Activated naive CD8-positive, alpha-beta T cell treated with anti-CD3 and anti-CD28 coated beads, Interleukin-2, amount 50 U/mL, for 16 hours (primary cell): Measurements from ENCODE around the gene NAGK.
"Not testable (repeated sequence)": the region's sequence is repeated elsewhere in the genome, so short reads cannot be mapped to it uniquely, and the experiment has no call there.

Experiments used
- DNase-seq: peaks from one replicate; pipeline ENCODE4 v3.0.0-alpha.2; 2020; ENCODE audit warnings: low read depth, low spot score

The NAGK gene

DNA sequence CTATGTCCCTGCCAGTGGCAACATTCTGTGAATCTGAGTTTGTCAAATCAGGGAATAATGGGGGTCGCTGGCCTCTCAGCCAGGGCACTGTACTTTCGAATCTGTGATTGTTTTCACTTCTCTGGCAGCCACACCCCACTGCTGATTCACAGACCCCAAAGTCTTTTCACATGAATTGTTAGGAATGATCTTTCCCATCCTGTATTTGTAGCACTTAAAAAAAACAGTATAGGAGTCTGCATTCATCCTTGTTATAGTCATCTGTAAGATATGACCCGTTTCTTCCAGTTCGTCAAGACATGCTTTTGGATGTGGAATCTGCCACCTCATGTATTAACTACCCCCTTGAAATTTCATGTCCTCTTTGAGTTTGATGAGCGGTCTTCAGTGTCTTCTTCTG, 928 bp downstream of the NAGK start:
- no peak for DNase-seq

- DNase-seq: no peak
These were observed 2.0 kb downstream of the NAGK start for GRCh38 chr2:71070294-71071093.

DNA sequence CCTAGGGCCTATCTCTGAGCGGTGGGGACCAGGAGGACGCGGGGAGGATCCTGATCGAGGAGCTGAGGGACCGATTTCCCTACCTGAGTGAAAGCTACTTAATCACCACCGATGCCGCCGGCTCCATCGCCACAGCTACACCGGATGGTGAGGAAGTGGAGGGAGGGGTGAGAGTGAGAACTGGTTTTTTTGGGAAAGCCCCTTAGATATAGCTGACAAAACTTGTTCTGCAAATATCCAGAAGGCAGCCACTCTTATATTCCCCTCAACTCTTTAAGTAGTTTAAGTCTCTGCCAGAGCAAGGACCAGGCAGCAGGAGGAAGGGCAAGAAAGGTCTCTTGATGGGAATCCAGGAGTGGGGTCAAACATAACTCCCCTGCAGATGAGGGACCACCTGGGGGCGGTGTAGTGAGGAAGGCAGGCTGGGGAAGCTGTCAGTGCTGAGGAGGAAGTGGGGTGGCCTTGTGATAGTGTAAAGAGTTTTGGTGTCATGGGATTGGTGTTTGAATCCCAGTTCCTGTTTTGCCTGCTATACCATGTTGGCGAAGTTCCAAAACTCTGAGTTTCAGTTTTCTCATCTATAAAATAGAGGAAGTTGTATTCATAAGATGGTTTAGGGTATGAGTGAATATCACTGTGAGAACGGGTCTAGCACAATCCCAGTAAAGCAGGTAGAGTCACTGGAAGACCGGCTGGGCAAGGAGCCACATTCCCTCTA, 3.4 kb downstream of the NAGK start:
- DNase-seq: peak; percentile 13

DNA sequence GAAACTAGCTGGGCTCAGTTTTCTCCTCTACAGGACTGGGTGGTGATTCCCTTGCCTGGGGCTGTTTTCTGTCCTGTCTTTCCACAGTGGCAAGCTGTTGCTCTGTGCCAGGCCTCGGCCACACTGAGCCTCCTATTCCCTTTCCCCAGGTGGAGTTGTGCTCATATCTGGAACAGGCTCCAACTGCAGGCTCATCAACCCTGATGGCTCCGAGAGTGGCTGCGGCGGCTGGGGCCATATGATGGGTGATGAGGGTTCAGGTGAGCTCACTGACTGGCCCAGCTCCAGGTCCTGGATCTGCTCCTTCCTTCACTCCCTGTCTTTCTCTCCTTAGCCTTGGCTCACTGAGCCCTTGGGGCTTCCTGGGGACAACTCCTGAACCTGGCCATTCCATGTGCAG, 4.0 kb downstream of the NAGK start:
- DNase-seq: no peak

GRCh38 chr2:71073475-71073874, 5.0 kb downstream of the NAGK start:
- DNase-seq: no peak

- DNase-seq: no peak
These were observed 6.5 kb downstream of the NAGK start for GRCh38 chr2:71074893-71075395.

DNA sequence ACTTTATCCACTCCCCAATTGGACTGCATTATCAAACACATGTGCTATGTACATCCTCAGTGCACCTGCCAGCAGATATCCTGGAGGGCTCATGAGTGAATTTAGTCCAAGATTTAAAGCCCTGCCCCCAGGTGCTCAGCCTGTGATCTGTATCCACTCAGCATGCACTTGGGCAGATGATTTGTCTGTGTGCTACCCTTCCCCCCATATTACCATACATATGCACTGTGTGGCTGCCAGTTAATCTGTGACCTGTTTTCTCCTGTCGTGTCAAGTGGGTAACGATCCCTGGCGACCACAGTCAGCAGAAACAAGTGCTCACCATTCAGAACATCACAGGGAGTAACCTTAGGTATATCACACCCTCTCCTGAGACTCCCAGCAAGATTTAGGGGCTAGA, 10.2 kb downstream of the NAGK start:
- no peak for DNase-seq

GRCh38 chr2:71082402-71083252, 14.2 kb downstream of the NAGK start:
- DNase-seq: no peak

DNA sequence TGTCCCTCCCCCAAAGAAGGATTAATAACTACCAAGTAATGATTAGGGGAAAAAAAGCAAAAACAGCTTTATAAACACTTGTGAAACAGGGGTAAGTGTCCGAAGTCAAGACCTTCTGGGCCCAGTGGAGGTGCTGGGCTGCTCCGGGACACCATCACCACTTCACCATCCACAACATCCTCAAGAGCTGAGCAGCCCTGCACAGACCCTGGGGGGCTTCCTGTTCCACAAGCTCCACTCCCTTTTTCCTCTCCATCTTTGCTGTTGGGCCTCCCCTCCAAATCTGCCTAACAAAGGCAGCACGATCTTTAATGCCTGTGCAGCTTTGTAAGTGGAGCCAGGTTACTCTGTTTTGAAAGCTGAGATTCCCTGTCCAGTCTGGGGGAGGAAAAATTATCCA, 14.8 kb downstream of the NAGK start:
- not testable (repeated sequence) for DNase-seq

DNA sequence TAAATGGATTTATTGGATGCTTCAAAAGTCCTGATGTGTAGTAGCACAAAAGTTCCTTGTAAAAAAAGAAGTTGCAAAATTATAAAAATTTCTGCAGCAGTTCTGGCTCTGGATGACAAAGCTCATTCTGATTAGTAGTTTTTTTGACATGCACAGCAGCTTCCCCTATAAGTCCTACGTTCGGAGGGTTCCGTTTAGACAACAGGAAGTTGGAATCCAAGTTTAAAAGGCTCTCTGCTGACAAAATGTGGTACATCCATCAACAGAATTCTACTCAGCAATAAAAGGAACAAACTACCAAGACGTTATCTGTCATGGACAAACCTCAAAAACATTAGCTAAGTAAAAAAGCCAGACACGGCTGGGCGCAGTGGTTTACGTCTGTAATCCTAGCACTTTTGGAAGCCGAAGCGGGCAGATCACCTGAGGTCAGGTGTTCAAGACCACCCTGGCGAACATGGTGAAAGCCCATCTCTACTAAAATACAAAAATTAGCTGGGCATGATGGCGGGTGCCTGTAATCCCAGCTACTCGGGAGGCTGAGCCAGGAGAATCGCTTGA, 15.4 kb downstream of the NAGK start:
- not testable (repeated sequence) for DNase-seq

- not testable (repeated sequence) for DNase-seq
These were observed 17.0 kb downstream of the NAGK start for GRCh38 chr2:71085325-71086003.

DNA sequence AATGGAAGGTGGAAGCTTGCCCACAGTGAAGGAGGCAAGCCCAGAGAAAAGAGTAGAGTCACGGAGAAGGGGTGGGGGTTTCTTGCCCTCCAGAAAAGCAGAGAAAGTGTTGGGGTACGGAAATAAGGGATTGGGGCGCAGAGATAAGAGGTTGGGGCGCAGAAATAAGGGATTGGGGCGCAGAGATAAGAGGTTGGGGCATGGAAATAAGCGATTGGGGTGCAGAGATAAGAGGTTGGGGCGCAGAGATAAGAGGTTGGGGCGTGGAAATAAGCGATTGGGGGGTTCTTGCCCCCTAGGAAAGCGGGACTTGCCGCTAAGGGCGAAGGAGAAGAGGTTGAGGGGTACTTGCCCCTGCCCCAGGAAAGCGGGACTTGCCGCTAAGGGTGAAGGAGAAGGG, 21.0 kb downstream of the NAGK start:
- not testable (repeated sequence) for DNase-seq

DNA sequence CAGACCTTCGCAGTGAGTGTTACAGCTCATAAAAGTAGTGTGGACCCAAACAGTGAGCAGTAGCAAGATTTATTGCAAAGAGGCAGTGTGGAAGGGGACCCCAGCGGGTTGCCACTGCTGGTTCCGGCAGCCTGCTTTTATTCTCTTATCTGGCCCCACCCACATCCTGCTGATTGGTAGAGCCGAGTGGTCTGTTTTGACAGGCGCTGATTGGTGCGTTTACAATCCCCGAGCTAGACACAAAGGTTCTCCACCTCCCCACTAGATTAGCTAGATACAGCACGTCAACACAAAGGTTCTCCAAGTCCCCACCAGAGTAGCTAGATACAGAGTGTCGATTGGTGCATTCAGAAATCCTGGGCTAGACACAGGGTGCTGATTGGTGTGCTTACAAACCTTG, 23.4 kb downstream of the NAGK start:
- not testable (repeated sequence) for DNase-seq

DNA sequence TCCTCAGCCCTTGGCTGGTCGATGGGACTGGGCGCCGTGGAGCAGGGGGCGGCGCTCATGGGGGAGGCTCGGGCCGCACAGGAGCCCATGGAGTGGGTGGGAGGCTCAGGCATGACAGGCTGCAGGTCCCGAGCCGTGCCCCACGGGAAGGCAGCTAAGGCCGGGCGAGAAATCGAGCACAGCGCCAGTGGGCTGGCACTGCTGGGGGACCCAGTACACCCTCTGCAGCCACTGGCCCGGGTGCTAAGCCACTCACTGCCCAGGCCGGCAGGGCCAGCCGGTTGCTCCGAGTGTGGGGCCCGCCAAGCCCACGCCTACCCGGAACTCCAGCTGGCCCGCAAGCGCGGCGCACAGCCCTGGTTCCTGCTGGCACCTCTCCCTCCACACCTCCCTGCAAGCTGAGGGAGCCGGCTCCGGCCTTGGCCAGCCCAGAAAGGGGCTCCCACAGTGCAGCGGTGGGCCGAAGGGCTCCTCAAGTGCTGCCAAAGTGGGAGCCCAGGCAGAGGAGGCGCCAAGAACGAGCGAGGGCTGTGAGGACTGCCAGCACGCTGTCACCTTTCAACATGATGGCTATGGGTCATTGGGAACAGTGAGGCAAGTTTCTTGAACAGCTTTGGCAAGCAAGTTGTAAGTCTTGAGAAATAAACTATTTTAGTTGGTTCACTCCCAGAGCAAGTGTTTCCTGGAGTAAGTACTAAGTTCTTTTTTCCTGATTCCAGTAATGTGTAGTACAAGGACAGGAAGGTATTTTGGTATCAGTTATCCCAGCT, 24.2 kb downstream of the NAGK start:
- DNase-seq: not testable (repeated sequence)

DNA sequence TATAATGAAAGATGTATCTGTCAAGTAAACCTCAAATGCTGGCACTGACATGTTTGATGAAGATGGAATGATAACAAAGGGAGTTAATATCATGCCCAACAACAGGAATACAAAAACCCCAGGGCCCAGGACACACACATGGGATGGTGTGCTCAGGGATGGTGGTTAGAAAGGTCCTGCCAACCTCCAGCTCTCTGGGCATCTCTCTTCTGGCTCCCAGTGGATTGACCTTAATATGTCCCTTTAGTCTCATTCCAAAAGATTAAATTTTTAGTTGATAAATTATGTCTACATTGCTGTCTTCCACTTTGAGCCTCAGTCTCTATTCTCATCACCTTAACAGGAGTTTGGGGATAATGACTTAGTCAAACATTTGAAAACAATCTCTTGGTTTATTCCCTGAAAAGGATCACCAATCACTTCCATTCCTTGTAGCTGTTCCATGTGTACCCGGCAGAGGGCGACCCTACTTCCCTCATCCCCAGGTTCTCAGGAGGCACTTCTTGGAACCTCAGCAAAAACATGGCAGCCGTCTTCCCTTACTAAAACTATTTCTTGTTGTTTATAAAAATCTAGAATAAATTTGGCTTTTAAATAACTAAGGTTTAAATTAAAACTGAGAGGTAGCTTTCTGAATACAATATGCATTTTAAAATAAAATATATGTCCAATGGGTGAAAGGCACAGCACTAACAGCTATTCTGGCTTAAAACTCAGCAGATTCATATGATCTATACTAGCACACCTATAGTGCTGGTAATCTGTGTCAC, 31.9 kb downstream of the NAGK start:
- no peak for DNase-seq

- no peak for DNase-seq
These were observed 33.2 kb downstream of the NAGK start for GRCh38 chr2:71101656-71102055.

DNA sequence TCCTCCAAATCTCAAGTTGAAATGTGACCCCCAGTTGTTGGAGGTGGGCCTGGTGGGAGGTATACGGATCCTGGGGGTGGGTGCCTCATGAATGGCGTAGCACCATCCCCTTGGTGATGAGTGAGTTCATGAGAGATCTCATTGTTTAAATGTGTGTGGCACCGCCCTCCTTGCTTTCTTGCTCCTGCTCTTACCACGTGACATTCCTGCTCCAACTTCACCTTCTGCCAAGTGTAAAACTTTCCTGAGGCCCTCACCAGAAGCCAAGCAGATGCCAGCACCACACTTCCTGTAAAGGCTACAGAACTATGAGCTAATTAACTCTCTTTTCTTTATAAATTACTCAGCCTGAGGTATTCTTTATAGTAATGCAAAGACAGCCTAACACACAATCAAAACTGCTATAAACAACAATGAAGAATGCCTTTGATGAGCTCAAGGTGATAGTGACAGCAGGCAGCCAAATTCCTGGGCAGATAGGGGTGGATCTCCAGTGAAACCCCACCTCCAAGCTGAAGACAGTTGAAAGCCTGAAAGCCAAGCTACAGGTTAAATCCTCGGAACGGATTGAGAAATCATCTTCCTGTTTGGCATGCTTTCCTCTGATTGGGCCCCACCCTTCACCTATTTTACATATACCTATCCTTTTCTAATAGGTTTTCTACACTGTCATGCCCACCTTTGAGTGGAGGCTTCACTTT, 34.7 kb downstream of the NAGK start:
- DNase-seq: no peak

GRCh38 chr2:71103809-71104208, 35.4 kb downstream of the NAGK start:
- DNase-seq: no peak

DNA sequence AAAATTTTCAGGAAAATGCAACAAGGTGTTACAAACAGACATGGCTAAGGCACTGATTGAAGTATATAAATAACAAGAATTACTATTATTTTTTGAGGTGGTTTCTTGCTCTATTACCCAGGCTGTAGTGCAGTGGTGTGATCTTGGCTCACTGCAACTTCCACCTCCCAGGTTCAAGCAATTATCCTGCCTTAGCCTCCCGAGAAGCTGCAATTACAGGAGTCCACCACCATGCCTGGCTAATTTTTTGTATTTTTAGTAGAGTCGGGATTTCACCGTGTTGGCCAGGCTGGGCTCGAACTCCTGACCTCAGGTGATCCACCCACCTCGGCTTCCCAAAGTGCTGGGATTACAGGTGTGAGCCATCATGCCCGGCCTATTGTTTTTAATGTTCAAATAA, 38.0 kb downstream of the NAGK start:
- not testable (repeated sequence) for DNase-seq
